ENCODE results near the gene JPH4. TPM values are rescaled to one million over a fixed set of nuclear protein-coding genes. Genes with fewer than 3 reads are reported as not detected.
A peak's percentile ranks its signal among the peaks of the same experiment; 100 is the strongest.

JPH4 gene
- total RNA-seq, 1 experiment from 2014 or later: 50.1 TPM

DNA sequence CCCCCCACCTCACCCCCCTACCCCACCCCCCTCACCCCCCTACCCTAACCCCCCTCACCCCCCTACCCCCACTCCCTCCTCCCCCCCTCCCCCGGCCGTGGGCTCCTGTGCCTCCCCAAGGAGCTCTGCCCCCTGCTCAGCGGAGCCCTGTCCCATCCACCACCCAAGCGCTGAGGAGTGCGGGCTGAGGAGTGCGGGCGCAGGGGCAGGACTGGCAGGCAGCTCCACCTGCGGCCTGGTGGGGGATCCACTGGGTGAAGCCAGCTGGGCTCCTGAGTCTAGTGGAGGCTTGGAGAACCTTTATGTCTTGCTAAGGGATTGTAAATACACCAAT lies 2.3 kb upstream of the JPH4 start:
- Mint-ChIP-seq H3K9me3 (peaks cover 12% of the 10 kb centered on the region), H3K36me3 (peaks cover 5% of the 10 kb centered on the region; the same call in 1 of the 2 replicates), H3K4me1 (peaks cover 17% of the 10 kb centered on the region), H3K27ac (no peak overlapping the region), H3K27me3 (ENCODE audit: low read depth) (peaks cover 31% of the 10 kb centered on the region), H3K4me3 (no peak overlapping the region)
- TF ChIP-seq ESRRA (CRISPR knock-in tag; IDR thresholded peaks at IDR 0.05; ENCODE audit: borderline replicate concordance) (no peak), PRRX2 (CRISPR knock-in tag; IDR thresholded peaks at IDR 0.05) (no peak), GTF2I (CRISPR knock-in tag; conservative IDR thresholded peaks at IDR 0.05) (no peak)
- ChIA-PET CTCF (interaction anchor here (0.8 to 4.8 kb wide), 9 partner anchors 9 to 528 kb away, joined by 3 to 38 read pairs (median 7); partner anchors contain the start of gene DHRS4), POLR2A (interaction anchor here (1.0 kb wide), 1 partner anchor 44 kb away, joined by 5 read pairs; no protein-coding TSS in a partner anchor)
- ATAC-seq (no peak), DNase-seq (ENCODE audit: low spot score) (peak; percentile 55)

- POLR2A ChIA-PET: interaction anchor here (1.0 kb wide), 1 partner anchor 43 kb away, joined by 5 read pairs; no protein-coding TSS in a partner anchor
- no peak for ATAC-seq
- Mint-ChIP-seq H3K4me3 (no peak overlapping the region), H3K4me1 (peaks cover 20% of the 10 kb centered on the region), H3K27me3 (ENCODE audit: low read depth) (peaks cover 31% of the 10 kb centered on the region), H3K9me3 (peaks cover 12% of the 10 kb centered on the region), H3K36me3 (0 out of 2 replicates have a peak, but pooled peaks cover 4% of the 10 kb centered on the region), H3K27ac (no peak overlapping the region)
- CTCF ChIA-PET: interaction anchor here (0.8 to 4.8 kb wide), 9 partner anchors 9 to 528 kb away, joined by 3 to 38 read pairs (median 7); partner anchors contain the start of gene DHRS4
- DNase-seq (ENCODE audit: low spot score): no peak
- TF ChIP-seq PRDM15 (CRISPR knock-in tag; IDR thresholded peaks at IDR 0.05) (0 out of 2 replicates have a peak, but pooled peaks have one; percentile 20), ZNF532 (CRISPR knock-in tag; IDR thresholded peaks at IDR 0.05; ENCODE audit: borderline replicate concordance) (no peak)
These were observed 1.7 kb upstream of the JPH4 start for GRCh38 chr14:23580152-23580926.

- peaks cover 37% of the 10 kb centered on the region for H3K27me3 Mint-ChIP-seq (ENCODE audit: low read depth)
- H3K9me3 Mint-ChIP-seq: peaks cover 12% of the 10 kb centered on the region
- peaks cover 10% of the 10 kb centered on the region for H3K36me3 Mint-ChIP-seq
- ATAC-seq (no peak), DNase-seq (ENCODE audit: low spot score) (no peak)
- ChIA-PET POLR2A (no interaction called here), CTCF (interaction anchor here (2.2 to 4.8 kb wide), 2 partner anchors 10 to 53 kb away, joined by 13 to 38 read pairs; no protein-coding TSS in a partner anchor)
- H3K4me3 Mint-ChIP-seq: peak overlapping the region; percentile 13; the same call in 1 of the 2 replicates
- H3K4me1 Mint-ChIP-seq: peaks cover 23% of the 10 kb centered on the region
- H3K27ac Mint-ChIP-seq: peak overlapping the region; percentile 60; the same call in 1 of the 2 replicates
- no peak for TF ChIP-seq E2F5 (CRISPR knock-in tag; IDR thresholded peaks at IDR 0.05)
- TF ChIP-seq ZNF121 (CRISPR knock-in tag; IDR thresholded peaks at IDR 0.05): no peak
- TF ChIP-seq, protein P1, sequence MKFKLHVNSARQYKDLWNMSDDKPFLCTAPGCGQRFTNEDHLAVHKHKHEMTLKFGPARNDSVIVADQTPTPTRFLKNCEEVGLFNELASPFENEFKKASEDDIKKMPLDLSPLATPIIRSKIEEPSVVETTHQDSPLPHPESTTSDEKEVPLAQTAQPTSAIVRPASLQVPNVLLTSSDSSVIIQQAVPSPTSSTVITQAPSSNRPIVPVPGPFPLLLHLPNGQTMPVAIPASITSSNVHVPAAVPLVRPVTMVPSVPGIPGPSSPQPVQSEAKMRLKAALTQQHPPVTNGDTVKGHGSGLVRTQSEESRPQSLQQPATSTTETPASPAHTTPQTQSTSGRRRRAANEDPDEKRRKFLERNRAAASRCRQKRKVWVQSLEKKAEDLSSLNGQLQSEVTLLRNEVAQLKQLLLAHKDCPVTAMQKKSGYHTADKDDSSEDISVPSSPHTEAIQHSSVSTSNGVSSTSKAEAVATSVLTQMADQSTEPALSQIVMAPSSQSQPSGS (CRISPR knock-in tag; IDR thresholded peaks at IDR 0.05; ENCODE audit: borderline replicate concordance, low read depth): no peak
- no peak for TF ChIP-seq ZMAT4 (CRISPR knock-in tag; IDR thresholded peaks at IDR 0.05)
- no peak for TF ChIP-seq JUN (CRISPR knock-in tag; IDR thresholded peaks at IDR 0.05)
- no peak for TF ChIP-seq IRF1 (CRISPR knock-in tag; IDR thresholded peaks at IDR 0.05)
- TF ChIP-seq ZNF263 (CRISPR knock-in tag; IDR thresholded peaks at IDR 0.05; ENCODE audit: low read depth): no peak
- no peak for TF ChIP-seq ETV6 (CRISPR knock-in tag; IDR thresholded peaks at IDR 0.05)
- no peak for TF ChIP-seq SMAD4 (CRISPR knock-in tag; IDR thresholded peaks at IDR 0.05)
- no peak for TF ChIP-seq KAT7 (CRISPR knock-in tag; IDR thresholded peaks at IDR 0.05; ENCODE audit: borderline replicate concordance)
- TF ChIP-seq ZNF671 (CRISPR knock-in tag; IDR thresholded peaks at IDR 0.05): no peak
These were observed 1.1 kb upstream of the JPH4 start for GRCh38 chr14:23579739-23580138.

Measured in WTC11 (cell line).